ENCODE data around the gene CLOCK.

Gene CLOCK

GRCh38 chr4:55512077-55512476 lies 34.6 kb downstream of the CLOCK start:
- no peak overlapping the region for H3K4me3 ChIP-seq (ENCODE audit: low read depth, low read length)
- no peak for TF ChIP-seq CTCF (IDR thresholded peaks at IDR 0.05; ENCODE audit: insufficient read depth, low read depth, low read length, missing control alignments)
- no peak for DNase-seq (ENCODE audit: low read depth)

DNA sequence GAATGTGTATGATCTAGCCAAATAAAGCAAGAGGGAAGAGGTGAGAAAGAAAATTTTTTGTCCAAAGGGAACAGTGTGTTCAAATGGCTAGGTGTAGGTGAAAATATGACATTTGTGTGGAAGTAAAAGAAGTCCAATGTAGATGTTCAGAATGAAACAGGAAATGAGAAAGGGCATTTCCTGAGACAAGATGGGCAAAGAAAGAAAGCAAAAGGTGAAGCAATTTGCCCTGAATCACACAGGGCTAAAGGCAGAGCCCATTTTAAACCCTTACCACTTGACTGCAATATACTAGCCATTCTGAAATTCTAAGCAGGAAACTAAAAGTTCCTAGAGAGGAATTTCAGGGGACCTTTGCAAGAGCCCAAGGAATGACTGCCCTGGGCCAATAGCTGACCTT lies 36.0 kb downstream of the CLOCK start:
- no peak for TF ChIP-seq CTCF (IDR thresholded peaks at IDR 0.05; ENCODE audit: insufficient read depth, low read depth, low read length, missing control alignments)
- DNase-seq (ENCODE audit: low read depth): peak; percentile 3
- H3K4me3 ChIP-seq (ENCODE audit: low read depth, low read length): no peak overlapping the region

DNA sequence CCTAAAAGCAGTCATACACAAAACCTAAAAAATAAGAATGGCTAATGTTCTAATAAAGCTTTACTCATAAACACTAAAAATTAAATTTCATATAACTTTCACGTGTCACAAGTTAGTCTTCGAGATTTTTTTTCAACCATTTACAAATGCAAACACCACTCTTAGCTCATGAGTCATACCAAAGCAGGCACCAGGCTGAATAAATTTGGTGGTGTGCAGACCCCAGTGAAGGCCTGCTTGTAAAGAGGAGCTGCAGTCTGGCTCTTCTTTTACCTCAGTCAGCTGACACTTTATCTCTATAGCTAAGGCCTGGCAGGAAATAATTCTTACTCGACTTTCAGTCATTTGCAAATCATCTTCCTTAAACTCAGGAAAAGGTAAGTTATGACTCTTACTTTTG lies 37.4 kb downstream of the CLOCK start:
- TF ChIP-seq CTCF (IDR thresholded peaks at IDR 0.05; ENCODE audit: insufficient read depth, low read depth, low read length, missing control alignments): no peak
- DNase-seq (ENCODE audit: low read depth): no peak
- H3K4me3 ChIP-seq (ENCODE audit: low read depth, low read length): no peak overlapping the region

- no peak for DNase-seq (ENCODE audit: low read depth)
Measured at GRCh38 chr4:55507612-55508011, 39.1 kb downstream of the CLOCK start.

DNA sequence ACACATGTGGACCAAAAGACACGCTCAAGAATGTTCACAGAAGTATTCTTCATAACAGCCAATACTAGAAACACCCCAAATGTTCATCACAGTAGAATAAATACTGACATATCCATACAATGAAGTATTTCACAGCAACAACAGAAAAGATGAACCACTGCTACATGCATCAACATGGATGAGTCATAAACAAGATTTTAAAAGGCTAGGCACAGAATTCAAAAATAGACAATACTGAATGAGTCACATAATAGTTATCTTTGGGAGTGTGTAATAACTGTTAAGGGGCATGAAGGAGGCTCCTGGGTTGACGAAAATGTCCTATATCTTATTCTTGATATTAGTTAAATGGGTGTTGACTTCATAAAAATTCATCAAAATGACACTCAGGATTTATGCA lies 43.5 kb downstream of the CLOCK start:
- H3K4me3 ChIP-seq (ENCODE audit: low read depth, low read length): no peak overlapping the region
- no peak for TF ChIP-seq CTCF (IDR thresholded peaks at IDR 0.05; ENCODE audit: insufficient read depth, low read depth, low read length, missing control alignments)
- DNase-seq (ENCODE audit: low read depth): no peak

More at GRCh38 chr4:55507612-55508011, 39.1 kb downstream of the CLOCK start:
- no peak for TF ChIP-seq CTCF (IDR thresholded peaks at IDR 0.05; ENCODE audit: insufficient read depth, low read depth, low read length, missing control alignments)
- no peak overlapping the region for H3K4me3 ChIP-seq (ENCODE audit: low read depth, low read length)

DNA sequence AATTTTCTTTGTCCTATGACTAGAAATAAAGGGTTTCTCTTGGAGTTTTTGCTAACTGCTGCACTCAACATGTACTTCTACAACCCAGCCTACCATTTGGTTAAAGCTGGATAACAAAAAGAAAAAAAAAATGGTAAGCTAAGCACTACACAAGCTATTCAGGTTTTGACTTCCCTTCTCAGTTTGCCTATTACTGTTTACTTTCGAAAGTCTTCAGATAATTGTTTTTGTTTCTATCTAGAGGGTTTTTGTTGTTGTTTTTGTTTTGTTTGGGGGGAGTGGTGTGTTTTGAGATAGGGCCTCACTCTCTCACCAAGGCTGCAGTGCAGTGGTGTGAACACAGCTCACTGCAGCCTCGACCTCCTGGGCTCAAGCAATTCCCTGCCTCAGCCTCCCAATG lies 46.6 kb downstream of the CLOCK start:
- TF ChIP-seq CTCF (IDR thresholded peaks at IDR 0.05; ENCODE audit: insufficient read depth, low read depth, low read length, missing control alignments): no peak

DNA sequence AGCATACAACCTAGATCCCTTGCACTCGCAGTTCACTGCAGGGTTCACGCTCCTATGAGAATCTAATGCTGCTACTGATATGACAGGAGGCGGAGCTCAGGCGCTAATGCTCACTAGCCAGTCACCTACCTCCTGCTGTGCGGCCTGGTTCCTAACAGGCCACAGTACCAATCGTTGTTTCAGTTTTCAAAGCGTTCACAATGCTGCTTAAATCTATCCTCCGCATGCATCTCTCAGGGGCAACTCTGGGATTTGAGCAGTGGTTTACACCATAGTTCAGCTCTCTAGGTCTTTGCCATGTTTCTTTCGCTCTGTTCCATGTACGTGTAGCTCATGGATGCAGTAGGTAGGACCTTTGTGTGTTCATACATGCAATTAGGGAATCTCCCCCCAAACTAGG lies 47.2 kb downstream of the CLOCK start:
- H3K4me3 ChIP-seq (ENCODE audit: low read depth, low read length): no peak overlapping the region
- no peak for DNase-seq (ENCODE audit: low read depth)

More for the DNA sequence above, 46.6 kb downstream of the CLOCK start:
- no peak overlapping the region for H3K4me3 ChIP-seq (ENCODE audit: low read depth, low read length)
- DNase-seq (ENCODE audit: low read depth): peak; percentile 61

More for the DNA sequence above, 47.2 kb downstream of the CLOCK start:
- no peak for TF ChIP-seq CTCF (IDR thresholded peaks at IDR 0.05; ENCODE audit: insufficient read depth, low read depth, low read length, missing control alignments)

Measured in GM12865 (cell line).